Left lung (tissue), 10 donors: Measurements from ENCODE around the gene FOXP2. TPM values are rescaled to one million over a fixed set of nuclear protein-coding genes. Genes with fewer than 3 reads are reported as not detected.

Experiments used
- ATAC-seq: fragments of 200-7000 bp; cut with Tn5 transposase; one replicate; pipeline ENCODE4 v1.9.1; 2020; ENCODE audit warnings: moderate library complexity
- DNase-seq, 4 donors: peaks; one replicate each; pipeline ENCODE4 v3.0.0-alpha.2; 2013 to 2020
- H3K27ac ChIP-seq, 2 donors: fragments of 200-600 bp; sonication (generic) in 1 of 2; one replicate each; pipeline versions ENCODE4 v1.5.0 to v1.8.0; 2020 to 2021
- H3K27me3 ChIP-seq, 2 donors: fragments of 200-600 bp; sonication (generic) in 1 of 2; one replicate each; pipeline versions ENCODE4 v1.5.0 to v1.8.0; 2020 to 2021
- H3K36me3 ChIP-seq, 2 donors: fragments of 200-600 bp; sonication (generic) in 1 of 2; one replicate each; pipeline versions ENCODE4 v1.5.0 to v1.8.0; 2020 to 2021
- H3K4me1 ChIP-seq, 2 donors: fragments of 200-600 bp; one replicate each; pipeline ENCODE4 v1.8.0; 2021
- H3K4me3 ChIP-seq, 2 donors: fragments of 200-600 bp; sonication (generic) in 1 of 2; one replicate each; pipeline versions ENCODE4 v1.5.0 to v1.8.0; 2020 to 2021; ENCODE audit warnings: mild to moderate bottlenecking in 1 of 2
- H3K9me3 ChIP-seq, 2 donors: fragments of 200-600 bp; sonication (generic) in 1 of 2; one replicate each; pipeline versions ENCODE4 v1.5.0 to v1.8.0; 2020 to 2021
- CTCF ChIP-seq, 2 donors: fragments of 200-600 bp; sonication (generic) in 1 of 2; IDR thresholded peaks; one replicate each; pipeline versions ENCODE4 v1.5.0 to v1.8.0; 2021; ENCODE audit warnings: antibody characterized with exemption in 2 of 2
- intact Hi-C, 2 donors: fragments of 100-400 bp; cut with DNase I; formaldehyde crosslinking; loops; one replicate each; pipeline versions ENCODE4 v1.11.2 to v1.14.2; 2022
- polyA plus RNA-seq, 6 donors: library from polyadenylated mRNA; unstranded; fragments of 120-200 nt; gene quantifications; one replicate each; pipeline ENCODE4 v1.2.1, GENCODE V29; 2013; ENCODE audit not compliant: insufficient read length in 6 of 6
- total RNA-seq, 2 donors: library from RNA; stranded (reverse); fragmentation: NEBNext Ultra II Directional; extraction: Animal tissue kit (Norgen Biotek cat#: 25700); gene quantifications; one replicate each; pipeline ENCODE4 v1.2.1, GENCODE V29; 2021
- donor health status: DM: no; HTN: yes; CAD: no.
- donor health status: DM: no; HTN: no; CAD: no.

The FOXP2 gene
- total and polyA plus RNA-seq, 8 donors, result 5.9 to 86.8 (median 50.3) TPM

DNA sequence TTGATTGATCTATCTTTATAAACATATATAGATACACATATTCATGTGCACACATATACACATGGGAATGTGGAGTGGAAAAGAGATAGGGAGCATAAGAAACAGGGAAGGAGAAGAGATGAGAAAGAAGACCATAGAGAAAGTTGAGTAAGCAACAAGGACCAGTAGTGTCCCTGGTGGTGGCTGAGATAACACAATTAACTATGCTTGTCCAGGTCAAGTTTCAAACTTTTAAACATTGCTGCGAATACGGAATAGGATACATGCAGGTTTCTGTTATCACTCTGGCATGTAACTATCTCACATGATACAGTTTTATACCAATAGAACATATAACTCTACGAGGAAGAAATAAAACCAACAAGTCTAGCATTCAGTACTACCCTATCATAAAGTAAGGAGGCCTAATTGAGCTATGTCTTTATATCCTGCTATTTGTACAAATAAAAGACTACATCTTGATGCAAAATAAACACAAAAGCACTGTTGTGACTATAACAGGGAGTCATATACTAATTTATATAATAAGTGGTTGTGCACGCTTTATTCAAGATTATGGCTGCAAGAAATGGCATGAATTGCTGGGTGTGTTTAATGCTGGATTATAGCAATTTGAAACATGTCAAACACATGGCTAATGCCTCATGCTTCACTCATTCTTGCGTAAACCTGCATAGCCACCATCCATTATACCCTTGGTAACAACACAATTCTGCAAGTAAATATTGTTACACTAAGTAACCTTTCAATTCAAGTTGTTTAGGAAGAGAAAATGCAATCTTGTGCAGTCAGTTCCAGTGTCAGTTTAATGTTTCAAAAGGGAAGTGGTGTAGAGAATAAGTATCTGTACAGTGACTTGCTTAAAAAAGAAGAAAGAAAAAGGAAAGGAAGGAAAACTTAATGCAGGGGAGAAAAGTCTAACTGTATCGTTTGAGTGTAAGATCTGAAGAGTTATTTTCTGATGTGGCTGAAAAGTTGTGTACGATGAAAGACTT is 8.2 kb downstream of the FOXP2 start:
- intact Hi-C loops, result no loop called here
- no peak overlapping the region for H3K27ac ChIP-seq
- H3K4me1 ChIP-seq, result no peaks in the 10 kb centered on the region
- no peak for DNase-seq
- no peaks in the 10 kb centered on the region for H3K36me3 ChIP-seq
- no peaks in the 10 kb centered on the region for H3K27me3 ChIP-seq
- no peak for TF ChIP-seq CTCF (IDR thresholded peaks at IDR 0.05)
- ATAC-seq, result no peak
- H3K9me3 ChIP-seq, result no peaks in the 10 kb centered on the region
- no peak overlapping the region for H3K4me3 ChIP-seq

- no peak overlapping the region for H3K27ac ChIP-seq
- H3K36me3 ChIP-seq, result no peaks in the 10 kb centered on the region
- no peaks in the 10 kb centered on the region for H3K27me3 ChIP-seq
- ATAC-seq (no peak), DNase-seq (no peak)
- H3K9me3 ChIP-seq, result no peaks in the 10 kb centered on the region
- H3K4me3 ChIP-seq, result no peak overlapping the region
- TF ChIP-seq CTCF (IDR thresholded peaks at IDR 0.05), result no peak
- intact Hi-C loops, result loop anchor here in 1 of 2 donors (5.0 kb wide), 1 partner anchor 236 kb away; no protein-coding TSS in a partner anchor
- no peaks in the 10 kb centered on the region for H3K4me1 ChIP-seq
Observed at GRCh38 chr7:114426382-114426781, 11.8 kb downstream of the FOXP2 start.

DNA sequence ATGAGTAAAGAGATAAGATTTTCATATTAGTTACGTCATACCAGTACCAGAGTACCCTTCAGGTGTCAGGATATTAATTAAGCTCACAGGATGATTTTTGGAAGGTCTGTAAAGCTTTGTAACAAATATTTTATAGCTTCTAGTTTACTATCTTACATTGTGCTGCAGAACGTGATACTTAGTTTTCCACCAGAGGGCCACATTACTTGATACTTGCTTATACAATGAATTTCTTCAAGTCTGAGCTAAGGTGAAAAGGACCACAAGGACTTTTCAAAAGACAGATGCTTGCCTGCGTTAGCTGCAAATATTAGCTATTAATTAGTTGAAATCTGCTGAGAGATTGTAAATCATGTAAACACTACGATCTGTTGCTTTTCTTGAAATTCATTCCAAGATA is 12.2 kb downstream of the FOXP2 start:
- ATAC-seq, result no peak
- peak in 1 of 4 donors; percentile 43 for DNase-seq
- H3K27ac ChIP-seq, result no peak overlapping the region
- H3K36me3 ChIP-seq, result no peaks in the 10 kb centered on the region
- H3K27me3 ChIP-seq, result no peaks in the 10 kb centered on the region
- no peak overlapping the region for H3K4me3 ChIP-seq
- TF ChIP-seq CTCF (IDR thresholded peaks at IDR 0.05), result no peak
- H3K9me3 ChIP-seq, result no peaks in the 10 kb centered on the region
- intact Hi-C loops, result loop anchor here in 1 of 2 donors (5.0 kb wide), 1 partner anchor 235 kb away; no protein-coding TSS in a partner anchor
- H3K4me1 ChIP-seq, result no peaks in the 10 kb centered on the region

- TF ChIP-seq CTCF (IDR thresholded peaks at IDR 0.05), result no peak
- DNase-seq (no peak), ATAC-seq (no peak)
- Histone ChIP-seq H3K9me3 (no peaks in the 10 kb centered on the region), H3K27ac (no peak overlapping the region), H3K36me3 (no peaks in the 10 kb centered on the region), H3K4me1 (no peaks in the 10 kb centered on the region), H3K27me3 (no peaks in the 10 kb centered on the region), H3K4me3 (no peak overlapping the region)
- intact Hi-C loops, result loop anchor here in 1 of 2 donors (5.0 kb wide), 1 partner anchor 234 kb away; no protein-coding TSS in a partner anchor
Observed at GRCh38 chr7:114428211-114428610, 13.6 kb downstream of the FOXP2 start.

DNA sequence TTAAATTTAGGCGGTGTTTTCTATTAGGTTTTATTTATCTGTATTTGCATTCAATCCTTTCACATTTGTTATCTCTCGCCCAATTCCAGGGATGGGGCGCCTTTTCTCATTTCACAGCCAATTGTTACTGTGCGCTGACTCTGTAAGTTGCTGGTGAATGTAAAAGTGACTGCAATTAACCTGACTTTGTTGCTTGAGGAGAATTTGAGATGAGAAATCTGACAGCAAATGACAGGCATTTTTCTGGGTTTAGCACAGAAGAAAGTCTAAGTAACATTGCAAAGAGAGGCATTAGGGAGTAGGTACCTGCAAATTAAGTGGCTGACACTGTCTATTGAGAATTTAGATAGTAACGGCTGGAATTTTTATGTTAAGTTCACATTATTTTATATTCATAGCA is 16.6 kb downstream of the FOXP2 start:
- ATAC-seq (no peak), DNase-seq (no peak)
- no peaks in the 10 kb centered on the region for H3K27me3 ChIP-seq
- intact Hi-C loops, result no loop called here
- no peaks in the 10 kb centered on the region for H3K4me1 ChIP-seq
- H3K4me3 ChIP-seq, result no peak overlapping the region
- TF ChIP-seq CTCF (IDR thresholded peaks at IDR 0.05), result no peak
- H3K36me3 ChIP-seq, result no peaks in the 10 kb centered on the region
- no peak overlapping the region for H3K27ac ChIP-seq
- no peaks in the 10 kb centered on the region for H3K9me3 ChIP-seq
